ENCODE measurements around the gene PRDM4.

Gene PRDM4

DNA sequence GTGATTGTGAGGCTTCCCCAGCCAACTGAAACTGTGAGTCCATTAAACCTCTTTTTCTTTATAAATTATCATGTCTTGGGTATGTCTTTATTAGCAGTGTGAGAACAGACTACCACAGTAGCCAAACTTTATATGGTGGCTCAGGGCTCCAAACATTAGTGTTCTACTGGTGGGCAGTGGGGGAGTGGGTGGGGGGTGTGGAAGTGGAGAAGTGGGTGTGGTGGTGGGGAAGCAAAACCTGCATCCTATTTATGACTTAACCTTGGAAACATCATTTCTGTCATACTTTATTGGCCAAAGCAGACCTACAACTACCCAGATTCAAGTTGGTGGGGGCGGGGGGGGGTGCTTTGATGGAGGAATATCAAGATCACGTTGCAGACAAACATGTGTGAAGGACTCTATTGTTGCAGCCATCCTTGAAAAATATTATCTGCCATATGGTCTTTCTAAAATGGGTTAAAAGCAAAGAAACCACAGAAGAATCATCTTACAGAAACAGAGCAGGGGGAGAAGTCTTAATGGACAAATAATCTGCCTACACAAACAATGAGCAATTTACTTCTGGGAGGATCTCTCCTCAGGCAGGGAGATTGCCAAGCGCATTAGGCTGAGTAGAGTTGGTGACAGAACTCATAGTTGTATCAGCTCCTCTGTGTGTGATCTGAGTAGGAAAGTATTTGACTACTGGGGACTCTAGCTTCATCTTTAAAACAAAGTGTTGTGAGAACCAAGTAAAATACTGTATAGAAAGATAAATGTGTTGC lies 76.7 kb downstream of the PRDM4 start:
- DNase-seq, result peak; percentile 83
